AG09309 (cell line): ENCODE data around the gene MAGI2.

ENCODE experiments used
- DNase-seq: peaks from one replicate; pipeline ENCODE4 v3.0.0-alpha.2; 2010; ENCODE audit warnings: low read depth
- H3K4me3 ChIP-seq: 2 replicates; pipeline ENCODE4 v1.5.1; 2011; ENCODE audit warnings: mild to moderate bottlenecking, low read depth, low read length, moderate library complexity; ENCODE audit not compliant: control insufficient read depth
- TF ChIP-seq, protein P1 (sequence below): IDR thresholded peaks from 2 replicates; pipeline ENCODE4 v1.5.1; 2011; ENCODE audit warnings: mild to moderate bottlenecking, low read depth, low read length, inconsistent platforms; ENCODE audit not compliant: insufficient read depth, control insufficient read depth; ENCODE audit errors: missing control alignments

Gene MAGI2

DNA sequence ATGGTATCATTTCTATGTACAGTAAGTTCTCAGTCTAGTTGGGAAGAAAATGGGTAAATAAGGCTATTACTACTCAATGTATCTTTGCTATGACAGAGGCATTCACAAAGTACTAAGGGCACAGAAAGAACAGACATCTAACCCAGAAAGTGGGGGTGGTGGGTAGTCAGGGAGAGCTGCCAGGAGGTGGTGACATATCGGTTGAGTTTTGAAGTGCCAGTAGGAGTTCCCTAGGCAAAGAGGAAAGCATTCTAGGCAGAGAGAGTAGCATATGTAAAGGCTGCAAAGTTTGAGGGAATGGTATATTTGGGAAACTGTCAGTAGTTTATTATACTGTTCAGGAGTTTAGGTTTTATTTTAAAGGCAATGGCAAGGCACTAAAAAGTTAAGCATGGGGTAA lies 1372.1 kb downstream of the MAGI2 start:
- DNase-seq: no peak
- TF ChIP-seq, protein P1, sequence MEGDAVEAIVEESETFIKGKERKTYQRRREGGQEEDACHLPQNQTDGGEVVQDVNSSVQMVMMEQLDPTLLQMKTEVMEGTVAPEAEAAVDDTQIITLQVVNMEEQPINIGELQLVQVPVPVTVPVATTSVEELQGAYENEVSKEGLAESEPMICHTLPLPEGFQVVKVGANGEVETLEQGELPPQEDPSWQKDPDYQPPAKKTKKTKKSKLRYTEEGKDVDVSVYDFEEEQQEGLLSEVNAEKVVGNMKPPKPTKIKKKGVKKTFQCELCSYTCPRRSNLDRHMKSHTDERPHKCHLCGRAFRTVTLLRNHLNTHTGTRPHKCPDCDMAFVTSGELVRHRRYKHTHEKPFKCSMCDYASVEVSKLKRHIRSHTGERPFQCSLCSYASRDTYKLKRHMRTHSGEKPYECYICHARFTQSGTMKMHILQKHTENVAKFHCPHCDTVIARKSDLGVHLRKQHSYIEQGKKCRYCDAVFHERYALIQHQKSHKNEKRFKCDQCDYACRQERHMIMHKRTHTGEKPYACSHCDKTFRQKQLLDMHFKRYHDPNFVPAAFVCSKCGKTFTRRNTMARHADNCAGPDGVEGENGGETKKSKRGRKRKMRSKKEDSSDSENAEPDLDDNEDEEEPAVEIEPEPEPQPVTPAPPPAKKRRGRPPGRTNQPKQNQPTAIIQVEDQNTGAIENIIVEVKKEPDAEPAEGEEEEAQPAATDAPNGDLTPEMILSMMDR: no peak
- no peak overlapping the region for H3K4me3 ChIP-seq

- no peak overlapping the region for H3K4me3 ChIP-seq
- DNase-seq: no peak
- TF ChIP-seq, protein P1: no peak
Measured at GRCh38 chr7:78080811-78081210, 1372.7 kb downstream of the MAGI2 start.

DNA sequence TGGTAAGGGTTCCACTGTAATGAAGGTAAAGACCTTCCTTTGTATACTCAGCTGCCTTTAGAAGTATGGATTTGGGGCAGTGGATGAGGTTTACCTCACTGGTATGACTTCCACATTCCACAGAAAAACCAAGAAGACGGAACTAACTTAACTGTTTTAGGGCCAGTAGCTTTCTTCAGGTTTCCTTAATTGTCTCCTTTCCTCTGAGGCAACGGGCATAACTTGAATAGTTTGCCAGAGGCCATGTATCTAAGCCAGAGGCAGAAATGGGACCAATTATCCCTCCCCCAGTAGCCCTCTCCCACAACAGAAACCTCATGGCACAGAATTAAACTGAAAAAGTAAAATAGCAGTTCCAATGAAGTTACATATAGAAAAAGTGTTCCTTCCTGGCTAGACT lies 1373.2 kb downstream of the MAGI2 start:
- DNase-seq: no peak
- TF ChIP-seq, protein P1: no peak
- H3K4me3 ChIP-seq: no peak overlapping the region

DNA sequence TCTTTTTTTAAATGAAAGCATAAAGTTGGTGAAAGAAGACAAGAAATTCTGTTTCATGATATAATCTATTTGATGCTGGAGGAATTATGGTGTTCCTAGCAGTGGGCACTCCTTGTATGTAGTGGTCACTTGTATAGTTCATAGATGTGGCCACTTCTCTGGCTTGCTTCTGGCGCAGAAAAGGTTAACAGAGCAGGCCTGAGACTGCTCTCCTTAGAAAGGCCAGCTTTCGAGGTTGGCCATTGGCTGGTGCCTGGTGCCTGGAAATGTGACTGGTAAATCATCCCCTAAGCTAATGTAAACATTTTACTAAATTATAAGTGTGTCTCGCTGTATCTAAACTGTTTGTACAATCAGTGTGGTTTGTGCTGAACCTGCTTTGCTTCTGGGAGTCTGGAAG lies 1378.8 kb downstream of the MAGI2 start:
- TF ChIP-seq, protein P1: no peak
- no peak overlapping the region for H3K4me3 ChIP-seq
- no peak for DNase-seq

DNA sequence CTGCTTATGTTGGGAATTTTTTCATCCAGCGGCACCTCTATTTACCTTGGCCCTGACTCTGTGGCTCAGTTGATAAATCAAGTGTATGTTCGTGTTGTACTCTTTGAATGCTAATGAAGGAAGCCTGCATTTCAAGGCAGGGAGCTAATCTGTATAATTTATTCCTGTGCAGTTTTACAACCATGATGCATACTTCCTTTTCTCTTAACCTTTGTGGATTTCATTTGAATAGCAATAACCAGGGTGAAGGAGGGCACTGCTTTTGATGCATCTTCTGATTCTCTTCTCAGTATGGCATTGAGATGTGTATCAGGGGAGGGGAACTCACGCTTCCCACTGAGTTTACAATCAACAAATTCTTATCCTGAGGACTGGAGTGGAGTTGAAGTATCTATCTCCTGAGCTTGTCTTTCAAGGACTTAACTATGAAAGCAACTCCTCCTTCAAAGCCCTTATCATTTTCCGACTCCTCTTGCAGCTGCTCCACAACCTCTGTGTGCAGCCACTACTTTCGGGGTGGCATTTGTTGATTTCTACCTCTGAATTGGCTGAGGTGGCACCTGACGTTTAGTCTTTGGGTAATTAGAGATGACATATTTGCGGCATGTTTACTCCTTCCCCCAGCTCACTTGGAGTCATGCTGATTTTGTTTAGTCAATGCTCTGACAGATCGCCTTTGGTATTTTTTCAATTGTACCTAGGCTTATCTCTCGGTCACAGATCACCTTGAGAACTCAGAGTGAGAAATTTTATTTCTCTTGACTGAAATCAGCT lies 1379.7 kb downstream of the MAGI2 start:
- DNase-seq: no peak
- no peak overlapping the region for H3K4me3 ChIP-seq
- TF ChIP-seq, protein P1: no peak

DNA sequence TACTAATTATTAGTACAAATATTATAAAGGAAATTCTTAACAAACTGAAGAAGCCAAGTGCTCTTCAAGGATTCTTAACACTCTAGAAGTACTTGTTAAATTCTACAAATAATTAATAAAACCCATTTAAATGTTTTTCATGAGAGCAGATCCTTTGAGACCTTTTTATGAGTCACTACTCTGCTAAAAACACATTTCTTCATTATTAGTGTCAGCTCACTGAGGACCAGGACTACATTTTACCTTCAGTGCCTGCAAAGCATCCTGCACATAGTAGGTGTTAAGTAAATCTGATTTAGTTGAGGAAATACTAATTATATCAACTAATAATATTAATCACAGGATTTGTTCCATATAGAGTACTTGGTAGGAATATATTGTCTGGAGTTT lies 1381.3 kb downstream of the MAGI2 start:
- H3K4me3 ChIP-seq: no peak overlapping the region
- DNase-seq: no peak
- TF ChIP-seq, protein P1: no peak
